ENCODE data around the gene TMC8. TPM values are rescaled to one million over a fixed set of nuclear protein-coding genes. Genes with fewer than 3 reads are reported as not detected.
"Not testable (repeated sequence)": the region's sequence is repeated elsewhere in the genome, so short reads cannot be mapped to it uniquely, and the experiment has no call there.

The TMC8 gene
- total RNA-seq, 1 donor from 2014 or later, result 1.2 TPM

DNA sequence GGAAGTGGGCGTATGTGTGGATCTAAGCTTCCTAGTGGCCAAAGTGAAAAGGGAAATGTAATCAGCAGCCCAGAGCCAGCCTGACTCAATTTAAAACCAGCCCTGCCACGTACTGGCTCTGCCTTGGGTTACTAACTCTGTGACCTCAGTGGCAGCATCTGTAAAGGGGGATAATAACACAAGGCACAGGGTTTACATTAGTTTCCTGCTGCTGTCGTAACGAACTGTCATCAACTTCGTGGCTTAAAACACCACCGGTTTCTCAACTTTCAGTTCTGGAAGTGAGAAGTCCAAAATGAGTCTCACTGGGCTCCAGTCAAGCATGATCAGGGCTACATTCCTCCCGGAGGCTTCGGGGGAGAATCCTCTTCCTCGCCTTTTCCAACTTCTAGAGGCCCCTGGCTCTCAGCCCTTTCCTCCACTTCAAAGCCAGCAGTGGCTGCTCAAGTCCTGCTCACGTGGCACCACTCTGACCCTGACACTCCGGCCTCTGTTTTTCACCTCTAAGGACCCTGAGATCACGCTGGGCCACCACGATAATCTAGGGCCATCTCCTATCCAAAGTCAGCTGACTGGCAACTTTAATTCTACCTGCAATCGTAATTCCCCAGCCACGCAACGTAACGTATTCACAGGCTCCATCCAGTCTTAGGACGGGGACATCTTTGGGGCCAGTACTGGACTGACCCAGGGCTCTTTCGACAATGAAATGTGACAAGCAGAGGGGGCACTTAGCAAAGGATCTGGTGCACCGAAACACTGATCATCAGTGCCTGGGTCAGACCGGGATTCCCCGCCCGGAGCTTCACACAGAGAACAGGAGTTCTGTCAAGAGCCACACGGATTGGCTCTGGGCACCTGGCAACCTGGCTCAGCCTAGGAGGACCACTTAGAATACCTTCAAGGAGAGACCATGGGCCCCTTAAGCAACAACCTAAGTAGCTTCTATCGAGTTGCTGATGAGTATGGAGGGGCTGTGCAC lies 16.5 kb upstream of the TMC8 start:
- DNase-seq (ENCODE audit: low spot score in 2 of 2, unreplicated experiment in 2 of 2), result no peak
- no peaks in the 10 kb centered on the region for H3K27me3 Mint-ChIP-seq (ENCODE audit: low read depth)
- no peaks in the 10 kb centered on the region for H3K9me3 Mint-ChIP-seq
- H3K4me3 Mint-ChIP-seq, result no peak overlapping the region
- no peaks in the 10 kb centered on the region for H3K4me1 Mint-ChIP-seq
- TF ChIP-seq, protein P1, sequence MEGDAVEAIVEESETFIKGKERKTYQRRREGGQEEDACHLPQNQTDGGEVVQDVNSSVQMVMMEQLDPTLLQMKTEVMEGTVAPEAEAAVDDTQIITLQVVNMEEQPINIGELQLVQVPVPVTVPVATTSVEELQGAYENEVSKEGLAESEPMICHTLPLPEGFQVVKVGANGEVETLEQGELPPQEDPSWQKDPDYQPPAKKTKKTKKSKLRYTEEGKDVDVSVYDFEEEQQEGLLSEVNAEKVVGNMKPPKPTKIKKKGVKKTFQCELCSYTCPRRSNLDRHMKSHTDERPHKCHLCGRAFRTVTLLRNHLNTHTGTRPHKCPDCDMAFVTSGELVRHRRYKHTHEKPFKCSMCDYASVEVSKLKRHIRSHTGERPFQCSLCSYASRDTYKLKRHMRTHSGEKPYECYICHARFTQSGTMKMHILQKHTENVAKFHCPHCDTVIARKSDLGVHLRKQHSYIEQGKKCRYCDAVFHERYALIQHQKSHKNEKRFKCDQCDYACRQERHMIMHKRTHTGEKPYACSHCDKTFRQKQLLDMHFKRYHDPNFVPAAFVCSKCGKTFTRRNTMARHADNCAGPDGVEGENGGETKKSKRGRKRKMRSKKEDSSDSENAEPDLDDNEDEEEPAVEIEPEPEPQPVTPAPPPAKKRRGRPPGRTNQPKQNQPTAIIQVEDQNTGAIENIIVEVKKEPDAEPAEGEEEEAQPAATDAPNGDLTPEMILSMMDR (IDR thresholded peaks at IDR 0.05; ENCODE audit: unreplicated experiment), result no peak
- no peak overlapping the region for H3K27ac Mint-ChIP-seq
- peaks cover 10% of the 10 kb centered on the region for H3K36me3 Mint-ChIP-seq

DNA sequence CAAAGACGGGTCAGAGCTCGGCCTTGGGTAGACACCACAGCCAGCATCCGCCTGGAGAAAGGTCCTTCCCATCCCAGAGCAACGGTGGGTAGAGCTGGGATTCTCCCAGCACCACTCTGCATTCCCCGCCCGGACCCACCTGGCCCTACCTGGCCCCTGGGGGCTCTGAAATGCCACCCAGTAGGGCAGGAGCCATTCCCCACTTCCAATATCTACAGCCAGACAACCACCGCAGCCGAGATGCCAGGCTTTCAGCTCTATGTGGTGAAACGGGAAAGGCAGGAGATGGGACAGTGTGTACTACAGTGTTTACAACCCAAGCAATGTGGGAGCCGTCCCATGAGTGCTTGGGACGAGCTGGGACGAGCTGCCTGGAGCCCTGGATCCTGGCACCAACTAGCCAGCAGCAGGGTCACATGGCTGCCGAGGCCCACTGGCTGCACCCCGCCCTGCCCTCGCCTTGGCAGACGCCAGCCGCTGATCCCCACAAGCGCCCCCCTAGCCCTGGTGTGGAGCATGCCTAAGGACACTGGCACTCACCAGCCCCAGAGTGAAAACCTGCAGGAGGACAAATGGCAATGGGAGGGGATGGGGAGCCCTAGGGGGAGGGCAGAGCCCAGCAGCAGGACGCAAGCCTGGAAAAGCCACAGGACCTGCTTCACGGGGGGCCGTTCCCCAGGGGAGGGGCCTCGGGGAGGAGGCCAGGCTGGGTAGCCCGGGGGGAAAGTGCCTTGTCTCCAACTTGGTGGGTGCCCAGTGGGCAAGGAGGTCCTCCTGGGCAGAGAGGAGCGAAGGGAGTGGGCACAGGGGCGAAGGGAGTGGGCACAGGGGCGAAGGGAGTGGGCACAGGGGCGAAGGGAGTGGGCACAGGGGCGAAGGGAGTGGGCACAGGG lies 15.5 kb upstream of the TMC8 start:
- Mint-ChIP-seq H3K27ac (no peak overlapping the region), H3K4me3 (no peak overlapping the region), H3K36me3 (peaks cover 8% of the 10 kb centered on the region), H3K9me3 (no peaks in the 10 kb centered on the region), H3K4me1 (no peaks in the 10 kb centered on the region), H3K27me3 (ENCODE audit: low read depth) (no peaks in the 10 kb centered on the region)
- DNase-seq (ENCODE audit: low spot score in 2 of 2, unreplicated experiment in 2 of 2), result no peak
- TF ChIP-seq, protein P1 (IDR thresholded peaks at IDR 0.05; ENCODE audit: unreplicated experiment), result no peak

GRCh38 chr17:78115803-78116202 lies 14.8 kb upstream of the TMC8 start:
- not testable (repeated sequence) for DNase-seq (ENCODE audit: low spot score in 2 of 2, unreplicated experiment in 2 of 2); H3K9me3 Mint-ChIP-seq; H3K27me3 Mint-ChIP-seq (ENCODE audit: low read depth); H3K36me3 Mint-ChIP-seq; H3K4me3 Mint-ChIP-seq; H3K27ac Mint-ChIP-seq; H3K4me1 Mint-ChIP-seq

GRCh38 chr17:78116411-78116810 lies 14.2 kb upstream of the TMC8 start:
- Mint-ChIP-seq H3K9me3 (no peaks in the 10 kb centered on the region), H3K36me3 (peaks cover 5% of the 10 kb centered on the region), H3K4me3 (no peak overlapping the region), H3K4me1 (no peaks in the 10 kb centered on the region), H3K27ac (no peak overlapping the region), H3K27me3 (ENCODE audit: low read depth) (no peaks in the 10 kb centered on the region)
- no peak for DNase-seq (ENCODE audit: low spot score in 2 of 2, unreplicated experiment in 2 of 2)
- TF ChIP-seq, protein P1 (IDR thresholded peaks at IDR 0.05; ENCODE audit: unreplicated experiment), result no peak

DNA sequence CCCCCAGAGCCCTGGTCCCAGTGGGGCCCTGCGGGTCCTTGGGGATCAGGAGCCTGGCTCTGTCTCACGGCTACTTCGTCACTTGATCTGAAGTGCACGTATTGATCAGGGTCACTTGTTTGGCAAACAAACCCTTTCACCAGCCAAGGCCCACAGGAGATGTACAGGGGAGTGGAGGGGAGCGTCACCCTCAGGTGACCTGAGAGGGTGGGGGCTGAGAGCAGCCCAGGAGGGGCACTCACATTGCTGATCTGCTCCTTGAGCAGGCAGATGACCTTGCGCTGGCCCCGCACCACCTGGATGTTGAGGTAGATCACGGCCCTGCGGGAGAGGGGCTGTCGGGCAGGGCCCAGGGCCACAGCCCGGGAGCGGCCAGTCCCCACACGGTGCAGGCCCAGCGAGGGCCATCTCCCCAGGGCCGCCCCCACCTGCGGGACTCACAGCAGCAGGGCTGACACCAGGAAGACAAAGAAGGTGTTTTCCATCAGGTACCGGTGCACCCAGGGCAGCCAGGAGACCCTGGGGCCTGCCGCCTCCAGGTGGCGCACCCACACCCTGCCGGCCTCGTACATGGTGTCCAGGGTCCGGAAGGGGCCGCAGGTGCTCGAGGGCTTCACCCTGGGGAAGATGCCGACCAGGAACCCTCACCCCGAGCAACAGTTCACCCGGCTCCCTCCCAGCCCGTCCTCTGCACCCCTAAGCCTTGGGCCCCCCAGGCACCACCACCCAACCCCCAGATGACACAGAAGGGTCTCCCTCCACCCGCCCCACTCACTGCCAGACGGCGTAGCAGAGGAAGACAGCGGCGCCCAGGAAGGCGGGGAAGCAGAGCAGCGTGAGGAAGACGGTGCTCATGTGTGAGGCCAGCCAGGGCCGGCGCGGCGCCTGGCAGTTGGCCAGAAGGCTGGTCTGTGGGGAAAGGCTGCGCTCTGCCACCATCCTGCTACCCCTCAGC lies 13.3 kb upstream of the TMC8 start:
- H3K4me1 Mint-ChIP-seq, result no peaks in the 10 kb centered on the region
- H3K27me3 Mint-ChIP-seq (ENCODE audit: low read depth), result no peaks in the 10 kb centered on the region
- peaks cover 5% of the 10 kb centered on the region for H3K36me3 Mint-ChIP-seq
- no peaks in the 10 kb centered on the region for H3K9me3 Mint-ChIP-seq
- no peak overlapping the region for H3K4me3 Mint-ChIP-seq
- TF ChIP-seq, protein P1 (IDR thresholded peaks at IDR 0.05; ENCODE audit: unreplicated experiment), result no peak
- DNase-seq (ENCODE audit: low spot score in 2 of 2, unreplicated experiment in 2 of 2), result no peak
- H3K27ac Mint-ChIP-seq, result no peak overlapping the region
